PFSK-1 (cell line): Measurements from ENCODE around the gene IMPA2.

Experiments
- FOXP2 ChIP-seq: optimal IDR thresholded peaks from 2 replicates; pipeline ENCODE3; 2011; ENCODE audit warnings: borderline replicate concordance, control low read depth, inconsistent platforms; ENCODE audit not compliant: insufficient read depth; ENCODE audit errors: extremely low read length, extremely low read depth
- POLR2AphosphoS5 ChIP-seq: IDR thresholded peaks from 2 replicates; pipeline ENCODE4 v1.6.1; 2012; ENCODE audit warnings: low read depth, mild to moderate bottlenecking, control low read depth, low read length, moderate library complexity
- SIN3A ChIP-seq: IDR thresholded peaks from 2 replicates; pipeline ENCODE4 v1.6.1; 2012; ENCODE audit warnings: mild to moderate bottlenecking, low read length, moderate library complexity, borderline replicate concordance; ENCODE audit not compliant: insufficient read depth
- TAF1 ChIP-seq: IDR thresholded peaks from 2 replicates; pipeline ENCODE4 v1.6.1; 2012; ENCODE audit warnings: low read length, control low read depth, borderline replicate concordance; ENCODE audit not compliant: insufficient read depth
- TF ChIP-seq, protein P1 (sequence below), 2 experiments: IDR thresholded peaks; 2 replicates each; pipeline versions ENCODE4 v1.6.1 to v1.8.0; 2011 to 2012; ENCODE audit warnings: low read depth in 2 of 2, low read length in 2 of 2, control low read depth in 1 of 2, inconsistent platforms in 1 of 2, mild to moderate bottlenecking in 1 of 2, moderate library complexity in 1 of 2; ENCODE audit not compliant: insufficient read depth in 1 of 2

Gene IMPA2

DNA sequence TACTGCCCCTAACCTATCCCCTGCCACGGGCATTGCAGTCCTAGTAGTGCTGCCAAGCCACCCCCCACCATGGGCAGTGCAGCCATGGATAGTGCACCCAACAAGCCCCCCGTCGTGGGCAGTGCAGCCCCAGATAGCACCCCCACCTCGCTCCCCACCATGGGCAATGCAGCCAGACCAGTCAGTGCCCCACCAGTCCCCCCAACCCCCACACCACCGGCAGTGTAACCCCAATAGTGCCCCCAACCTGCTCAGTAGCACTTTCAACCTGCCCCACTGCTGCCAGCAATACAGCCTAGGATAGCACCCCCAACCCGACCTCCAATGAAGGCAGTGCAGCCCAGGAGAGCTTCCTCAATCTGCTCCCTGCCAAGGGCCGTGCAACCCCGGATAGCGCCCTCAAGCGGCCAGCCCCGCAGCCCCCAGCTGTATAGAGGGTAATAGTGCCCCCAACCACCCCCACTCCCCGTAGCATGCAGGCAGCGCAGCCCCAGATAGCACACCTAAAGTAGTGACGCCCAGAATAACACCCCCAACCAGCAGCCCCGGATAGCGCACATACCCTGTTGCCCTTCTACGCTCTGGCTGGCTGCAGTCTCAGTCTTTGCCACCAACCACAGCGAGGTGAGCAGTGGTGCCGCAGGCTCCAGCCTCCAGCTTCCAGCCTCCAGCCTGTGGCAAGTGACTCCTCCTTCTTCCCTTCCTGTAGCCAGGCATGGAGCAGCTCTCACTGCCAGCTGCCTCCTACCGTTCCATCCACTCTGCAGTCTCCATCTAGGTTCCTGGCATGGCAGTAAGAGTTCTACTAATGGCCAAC, 66.9 kb downstream of the IMPA2 start:
- no peak for TF ChIP-seq TAF1
- no peak for TF ChIP-seq POLR2AphosphoS5
- no peak for TF ChIP-seq FOXP2
- no peak for TF ChIP-seq SIN3A
- TF ChIP-seq, protein P1, sequence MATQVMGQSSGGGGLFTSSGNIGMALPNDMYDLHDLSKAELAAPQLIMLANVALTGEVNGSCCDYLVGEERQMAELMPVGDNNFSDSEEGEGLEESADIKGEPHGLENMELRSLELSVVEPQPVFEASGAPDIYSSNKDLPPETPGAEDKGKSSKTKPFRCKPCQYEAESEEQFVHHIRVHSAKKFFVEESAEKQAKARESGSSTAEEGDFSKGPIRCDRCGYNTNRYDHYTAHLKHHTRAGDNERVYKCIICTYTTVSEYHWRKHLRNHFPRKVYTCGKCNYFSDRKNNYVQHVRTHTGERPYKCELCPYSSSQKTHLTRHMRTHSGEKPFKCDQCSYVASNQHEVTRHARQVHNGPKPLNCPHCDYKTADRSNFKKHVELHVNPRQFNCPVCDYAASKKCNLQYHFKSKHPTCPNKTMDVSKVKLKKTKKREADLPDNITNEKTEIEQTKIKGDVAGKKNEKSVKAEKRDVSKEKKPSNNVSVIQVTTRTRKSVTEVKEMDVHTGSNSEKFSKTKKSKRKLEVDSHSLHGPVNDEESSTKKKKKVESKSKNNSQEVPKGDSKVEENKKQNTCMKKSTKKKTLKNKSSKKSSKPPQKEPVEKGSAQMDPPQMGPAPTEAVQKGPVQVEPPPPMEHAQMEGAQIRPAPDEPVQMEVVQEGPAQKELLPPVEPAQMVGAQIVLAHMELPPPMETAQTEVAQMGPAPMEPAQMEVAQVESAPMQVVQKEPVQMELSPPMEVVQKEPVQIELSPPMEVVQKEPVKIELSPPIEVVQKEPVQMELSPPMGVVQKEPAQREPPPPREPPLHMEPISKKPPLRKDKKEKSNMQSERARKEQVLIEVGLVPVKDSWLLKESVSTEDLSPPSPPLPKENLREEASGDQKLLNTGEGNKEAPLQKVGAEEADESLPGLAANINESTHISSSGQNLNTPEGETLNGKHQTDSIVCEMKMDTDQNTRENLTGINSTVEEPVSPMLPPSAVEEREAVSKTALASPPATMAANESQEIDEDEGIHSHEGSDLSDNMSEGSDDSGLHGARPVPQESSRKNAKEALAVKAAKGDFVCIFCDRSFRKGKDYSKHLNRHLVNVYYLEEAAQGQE (IDR thresholded peaks at IDR 0.05; ENCODE audit: insufficient read depth in 1 of 2, low read depth in 2 of 2, low read length in 2 of 2): no peak

- no peak for TF ChIP-seq SIN3A
- TF ChIP-seq TAF1: no peak
- TF ChIP-seq, protein P1 (IDR thresholded peaks at IDR 0.05; ENCODE audit: insufficient read depth in 1 of 2, low read depth in 2 of 2, low read length in 2 of 2): no peak
These were observed 67.5 kb downstream of the IMPA2 start for GRCh38 chr18:12048827-12049175.

DNA sequence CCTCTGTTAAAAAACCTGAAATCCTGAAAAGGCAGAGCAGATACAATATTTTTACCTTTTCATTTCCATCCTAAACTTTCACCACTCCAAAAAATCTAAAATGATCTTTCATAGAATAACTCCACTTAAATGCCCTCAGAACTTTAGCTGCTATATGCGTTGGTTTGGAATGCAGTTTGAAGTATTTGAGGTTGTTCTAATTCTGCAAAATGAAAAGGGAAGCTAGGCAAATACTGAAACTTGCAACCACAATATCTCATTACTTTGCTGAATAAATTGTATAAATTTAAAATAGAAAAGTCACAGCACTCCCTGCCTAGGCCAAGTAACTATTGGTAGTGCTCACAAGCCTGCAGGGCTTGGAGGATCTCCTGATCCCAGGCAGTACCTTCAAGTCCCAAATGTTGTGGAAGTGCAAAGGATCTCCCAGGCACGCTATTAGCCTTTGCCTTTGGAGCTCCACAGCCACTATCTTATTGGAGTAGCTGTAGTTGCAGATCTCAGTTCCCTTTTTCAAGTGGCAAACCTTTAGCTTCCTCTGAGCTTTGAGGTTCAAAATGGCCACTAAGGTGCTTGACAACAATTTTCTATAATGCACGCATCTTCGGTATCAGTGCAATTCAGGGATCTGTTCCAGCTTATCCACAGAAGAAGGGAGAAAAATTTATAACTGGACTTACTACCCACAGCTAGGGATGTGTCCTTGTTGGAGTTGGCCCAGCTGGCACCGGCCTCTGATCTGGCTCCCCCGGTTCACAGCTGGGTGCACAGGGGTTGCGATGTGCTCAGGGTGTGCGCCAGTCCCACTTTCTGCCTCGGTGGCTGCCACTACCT, 68.9 kb downstream of the IMPA2 start:
- TF ChIP-seq, protein P1 (IDR thresholded peaks at IDR 0.05; ENCODE audit: insufficient read depth in 1 of 2, low read depth in 2 of 2, low read length in 2 of 2): no peak
- TF ChIP-seq TAF1 (no peak), FOXP2 (no peak), SIN3A (no peak), POLR2AphosphoS5 (no peak)

DNA sequence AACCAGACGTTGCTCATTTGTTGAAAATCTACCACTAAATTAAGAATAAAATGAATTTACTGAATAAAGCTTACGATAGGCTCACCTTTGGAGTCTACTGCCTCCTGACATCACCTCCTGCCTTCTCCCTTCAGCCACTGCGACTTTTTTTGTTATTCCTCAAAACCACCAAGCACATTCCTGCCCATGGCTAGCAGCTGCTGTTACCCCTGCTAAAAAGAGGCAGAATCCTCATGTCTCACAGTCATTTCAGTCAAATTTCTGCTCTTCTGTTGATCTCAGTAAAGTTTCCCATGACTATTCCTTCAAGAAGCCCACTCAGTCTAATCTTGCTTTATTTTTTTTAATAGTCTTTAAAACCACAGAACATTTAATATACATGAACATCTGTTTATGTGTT, 71.6 kb downstream of the IMPA2 start:
- no peak for TF ChIP-seq FOXP2
- TF ChIP-seq, protein P1 (IDR thresholded peaks at IDR 0.05; ENCODE audit: insufficient read depth in 1 of 2, low read depth in 2 of 2, low read length in 2 of 2): no peak
- no peak for TF ChIP-seq SIN3A
- TF ChIP-seq POLR2AphosphoS5: no peak
- TF ChIP-seq TAF1: no peak
